OCI-LY3 (cell line): ENCODE results near the gene KLKB1.

Experiments used
- EZH2phosphoT487 ChIP-seq: fragments of 200-600 bp; shearing (Covaris generic); IDR thresholded peaks from 2 replicates; pipeline ENCODE4 v1.6.1; 2018; ENCODE audit warnings: antibody characterized with exemption, mixed run types, low read depth
- TF ChIP-seq, protein P1 (sequence below): fragments of 200-600, 300-600 bp; sonication (generic); IDR thresholded peaks from 2 replicates; pipeline ENCODE4 v1.5.1; 2014; ENCODE audit warnings: antibody characterized with exemption, low read length, low read depth

GRCh38 chr4:186225848-186226247 lies 1.5 kb upstream of the KLKB1 start:
- TF ChIP-seq, protein P1, sequence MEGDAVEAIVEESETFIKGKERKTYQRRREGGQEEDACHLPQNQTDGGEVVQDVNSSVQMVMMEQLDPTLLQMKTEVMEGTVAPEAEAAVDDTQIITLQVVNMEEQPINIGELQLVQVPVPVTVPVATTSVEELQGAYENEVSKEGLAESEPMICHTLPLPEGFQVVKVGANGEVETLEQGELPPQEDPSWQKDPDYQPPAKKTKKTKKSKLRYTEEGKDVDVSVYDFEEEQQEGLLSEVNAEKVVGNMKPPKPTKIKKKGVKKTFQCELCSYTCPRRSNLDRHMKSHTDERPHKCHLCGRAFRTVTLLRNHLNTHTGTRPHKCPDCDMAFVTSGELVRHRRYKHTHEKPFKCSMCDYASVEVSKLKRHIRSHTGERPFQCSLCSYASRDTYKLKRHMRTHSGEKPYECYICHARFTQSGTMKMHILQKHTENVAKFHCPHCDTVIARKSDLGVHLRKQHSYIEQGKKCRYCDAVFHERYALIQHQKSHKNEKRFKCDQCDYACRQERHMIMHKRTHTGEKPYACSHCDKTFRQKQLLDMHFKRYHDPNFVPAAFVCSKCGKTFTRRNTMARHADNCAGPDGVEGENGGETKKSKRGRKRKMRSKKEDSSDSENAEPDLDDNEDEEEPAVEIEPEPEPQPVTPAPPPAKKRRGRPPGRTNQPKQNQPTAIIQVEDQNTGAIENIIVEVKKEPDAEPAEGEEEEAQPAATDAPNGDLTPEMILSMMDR, result no peak
- TF ChIP-seq EZH2phosphoT487, result no peak
